ENCODE measurements around the gene SETSIP. TPM values are rescaled to one million over a fixed set of nuclear protein-coding genes. Genes with fewer than 3 reads are reported as not detected.
"Not testable (repeated sequence)": the region's sequence is repeated elsewhere in the genome, so short reads cannot be mapped to it uniquely, and the experiment has no call there.

Gene SETSIP
- total and polyA plus RNA-seq, 2 donors (not counting 1 experiment from before 2014, with no cell fraction given): 0.12 to 0.17 TPM

GRCh38 chr1:92076363-92076762 is 1.2 kb upstream of the SETSIP start:
- no peak for DNase-seq (ENCODE audit: low read depth in 2 of 2)
- no peak overlapping the region for H2AFZ ChIP-seq (ENCODE audit: low read length)
- H3K9me3 ChIP-seq (ENCODE audit: control insufficient read depth, insufficient read depth, low read depth, low read length): no peaks in the 10 kb centered on the region
- H3K4me1 ChIP-seq (ENCODE audit: control insufficient read depth, extremely low read depth, insufficient read depth, low read length): peaks cover 2% of the 10 kb centered on the region
- no peaks in the 10 kb centered on the region for H3K79me2 ChIP-seq (ENCODE audit: control insufficient read depth, insufficient read depth, low read length)
- H3K36me3 ChIP-seq (ENCODE audit: control insufficient read depth, insufficient read depth, low read length): no peaks in the 10 kb centered on the region
- TF ChIP-seq EZH2 (IDR thresholded peaks at IDR 0.05; ENCODE audit: low read length, missing control alignments): no peak
- TF ChIP-seq CTCF (conservative IDR thresholded peaks at IDR 0.05 in 1 of 2, IDR thresholded peaks at IDR 0.05 in 1 of 2; ENCODE audit: low read depth in 1 of 2, low read length in 2 of 2): no peak
- no peak overlapping the region for H3K27ac ChIP-seq (ENCODE audit: insufficient read depth, low read length)
- H3K4me3 ChIP-seq (replicated peaks in 1 of 4; ENCODE audit: control extremely low read depth in 1 of 4, insufficient read depth in 1 of 4, low read depth in 3 of 4, low read length in 4 of 4): no peak overlapping the region
- H4K20me1 ChIP-seq (ENCODE audit: control insufficient read depth, extremely low read depth, insufficient read depth, low read length): no peaks in the 10 kb centered on the region
- H3K9ac ChIP-seq (ENCODE audit: insufficient read depth, low read length): no peak overlapping the region
- H3K4me2 ChIP-seq (ENCODE audit: extremely low read depth, insufficient read depth, low read length): no peak overlapping the region
- no peaks in the 10 kb centered on the region for H3K27me3 ChIP-seq (ENCODE audit: control insufficient read depth, insufficient read depth, low read length)

- H3K36me3 ChIP-seq (ENCODE audit: control insufficient read depth, insufficient read depth, low read length); H3K9ac ChIP-seq (ENCODE audit: insufficient read depth, low read length); H3K9me3 ChIP-seq (ENCODE audit: control insufficient read depth, insufficient read depth, low read depth, low read length); H4K20me1 ChIP-seq (ENCODE audit: control insufficient read depth, extremely low read depth, insufficient read depth, low read length); DNase-seq (ENCODE audit: low read depth in 2 of 2); H3K4me3 ChIP-seq (replicated peaks in 1 of 4; ENCODE audit: control extremely low read depth in 1 of 4, insufficient read depth in 1 of 4, low read depth in 3 of 4, low read length in 4 of 4); H3K4me1 ChIP-seq (ENCODE audit: control insufficient read depth, extremely low read depth, insufficient read depth, low read length); H3K27ac ChIP-seq (ENCODE audit: insufficient read depth, low read length); H2AFZ ChIP-seq (ENCODE audit: low read length); H3K27me3 ChIP-seq (ENCODE audit: control insufficient read depth, insufficient read depth, low read length); H3K4me2 ChIP-seq (ENCODE audit: extremely low read depth, insufficient read depth, low read length); H3K79me2 ChIP-seq (ENCODE audit: control insufficient read depth, insufficient read depth, low read length): not testable (repeated sequence)
Measured at GRCh38 chr1:92074446-92074845, 765 bp downstream of the SETSIP start.

- TF ChIP-seq EZH2 (IDR thresholded peaks at IDR 0.05; ENCODE audit: low read length, missing control alignments) (no peak), CTCF (conservative IDR thresholded peaks at IDR 0.05 in 1 of 2, IDR thresholded peaks at IDR 0.05 in 1 of 2; ENCODE audit: low read depth in 1 of 2, low read length in 2 of 2) (no peak)
- DNase-seq (ENCODE audit: low read depth in 2 of 2): no peak
- Histone ChIP-seq H3K27me3 (ENCODE audit: control insufficient read depth, insufficient read depth, low read length) (no peaks in the 10 kb centered on the region), H3K79me2 (ENCODE audit: control insufficient read depth, insufficient read depth, low read length) (no peaks in the 10 kb centered on the region), H4K20me1 (ENCODE audit: control insufficient read depth, extremely low read depth, insufficient read depth, low read length) (no peaks in the 10 kb centered on the region), H3K4me3 (replicated peaks in 1 of 4; ENCODE audit: control extremely low read depth in 1 of 4, insufficient read depth in 1 of 4, low read depth in 3 of 4, low read length in 4 of 4) (no peak overlapping the region), H2AFZ (ENCODE audit: low read length) (no peak overlapping the region), H3K4me2 (ENCODE audit: extremely low read depth, insufficient read depth, low read length) (no peak overlapping the region), H3K4me1 (ENCODE audit: control insufficient read depth, extremely low read depth, insufficient read depth, low read length) (no peaks in the 10 kb centered on the region), H3K9ac (ENCODE audit: insufficient read depth, low read length) (no peak overlapping the region), H3K36me3 (ENCODE audit: control insufficient read depth, insufficient read depth, low read length) (no peaks in the 10 kb centered on the region), H3K9me3 (ENCODE audit: control insufficient read depth, insufficient read depth, low read depth, low read length) (no peaks in the 10 kb centered on the region), H3K27ac (ENCODE audit: insufficient read depth, low read length) (no peak overlapping the region)
Measured at GRCh38 chr1:92070892-92071291, 4.3 kb downstream of the SETSIP start.
